Thoracic aorta (tissue), 2 donors: ENCODE results near the gene STAG3. TPM values are rescaled to one million over a fixed set of nuclear protein-coding genes. Genes with fewer than 3 reads are reported as not detected.

Experiments
- ATAC-seq: fragments of 150-250 bp; one replicate; pipeline ENCODE4 v1.8.0; 2017; ENCODE audit warnings: low read depth; ENCODE audit not compliant: insufficient number of reproducible peaks, low FRiP score
- DNase-seq: peaks from one replicate; pipeline ENCODE4 v3.0.0-alpha.2; 2020; ENCODE audit warnings: low spot score
- H3K27ac ChIP-seq, 2 donors: fragments of 200-600 bp; sonication (generic); 1 replicate in 1 of 2; 2 replicates in 1 of 2; pipeline ENCODE4 v1.5.1; 2016; ENCODE audit warnings: mild to moderate bottlenecking in 2 of 2, moderate library complexity in 2 of 2
- H3K27me3 ChIP-seq: fragments of 200-600 bp; sonication (generic); replicated peaks from 2 replicates; pipeline ENCODE4 v1.6.0; 2016; ENCODE audit warnings: mild to moderate bottlenecking; ENCODE audit not compliant: insufficient read depth
- H3K36me3 ChIP-seq: fragments of 200-600 bp; sonication (generic); one replicate; pipeline ENCODE4 v1.5.1; 2016
- H3K4me1 ChIP-seq, 2 donors: fragments of 200-600 bp; sonication (generic); 1 replicate in 1 of 2; 2 replicates in 1 of 2; pipeline versions ENCODE4 v1.5.1 to v1.6.0; 2016; ENCODE audit warnings: low read depth in 2 of 2, mild to moderate bottlenecking in 1 of 2; ENCODE audit not compliant: control insufficient read depth in 1 of 2
- H3K4me3 ChIP-seq: fragments of 200-600 bp; sonication (generic); 2 replicates; pipeline ENCODE4 v1.5.1; 2016; ENCODE audit warnings: mild to moderate bottlenecking
- H3K9me3 ChIP-seq: fragments of 200-600 bp; sonication (generic); 2 replicates; pipeline ENCODE4 v1.5.1; 2016
- total RNA-seq, 2 donors: library from RNA; depleted of rRNA; stranded (reverse); fragments of >200 nt; gene quantifications; one replicate each; pipeline versions ENCODE4 v1.1.0 to v1.2.3, GENCODE V29; 2016
- TF ChIP-seq, protein P1 (sequence below): fragments of 200-600 bp; sonication (generic); IDR thresholded peaks from one replicate; pipeline ENCODE4 v1.5.1; 2019; ENCODE audit warnings: antibody characterized with exemption

Gene STAG3
- total RNA-seq, 2 donors from 2014 or later, result 0.56 to 0.95 TPM

DNA sequence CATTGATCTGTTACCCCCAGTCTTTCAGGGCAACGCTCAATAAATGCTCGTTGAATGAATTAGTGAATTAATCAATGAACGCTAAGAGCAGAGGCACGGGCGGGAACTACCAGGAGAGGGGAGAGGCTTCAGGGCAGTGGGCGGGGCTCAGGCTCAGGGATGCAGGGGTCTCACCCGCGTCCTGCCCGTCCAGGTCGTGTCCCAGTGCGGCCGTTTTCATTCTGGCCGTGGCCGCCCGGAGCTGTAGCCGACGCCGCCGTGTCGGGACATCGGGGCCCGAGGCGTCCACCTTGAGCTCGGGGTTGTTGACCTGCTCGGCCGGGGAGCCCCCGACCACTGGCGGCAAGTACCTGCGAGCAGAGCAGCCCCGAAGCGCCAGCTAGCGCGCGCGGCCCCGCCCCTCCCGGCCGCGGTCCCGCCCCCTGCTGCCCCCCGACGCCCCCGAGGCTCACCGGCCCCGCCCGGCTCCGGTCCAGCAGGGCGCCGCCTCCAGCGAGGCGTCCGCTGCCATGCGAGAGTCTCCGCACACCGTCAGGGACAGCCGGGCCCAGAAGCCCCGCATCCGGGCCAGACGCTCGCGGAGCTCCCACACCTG, 6.5 kb upstream of the STAG3 start:
- TF ChIP-seq, protein P1, sequence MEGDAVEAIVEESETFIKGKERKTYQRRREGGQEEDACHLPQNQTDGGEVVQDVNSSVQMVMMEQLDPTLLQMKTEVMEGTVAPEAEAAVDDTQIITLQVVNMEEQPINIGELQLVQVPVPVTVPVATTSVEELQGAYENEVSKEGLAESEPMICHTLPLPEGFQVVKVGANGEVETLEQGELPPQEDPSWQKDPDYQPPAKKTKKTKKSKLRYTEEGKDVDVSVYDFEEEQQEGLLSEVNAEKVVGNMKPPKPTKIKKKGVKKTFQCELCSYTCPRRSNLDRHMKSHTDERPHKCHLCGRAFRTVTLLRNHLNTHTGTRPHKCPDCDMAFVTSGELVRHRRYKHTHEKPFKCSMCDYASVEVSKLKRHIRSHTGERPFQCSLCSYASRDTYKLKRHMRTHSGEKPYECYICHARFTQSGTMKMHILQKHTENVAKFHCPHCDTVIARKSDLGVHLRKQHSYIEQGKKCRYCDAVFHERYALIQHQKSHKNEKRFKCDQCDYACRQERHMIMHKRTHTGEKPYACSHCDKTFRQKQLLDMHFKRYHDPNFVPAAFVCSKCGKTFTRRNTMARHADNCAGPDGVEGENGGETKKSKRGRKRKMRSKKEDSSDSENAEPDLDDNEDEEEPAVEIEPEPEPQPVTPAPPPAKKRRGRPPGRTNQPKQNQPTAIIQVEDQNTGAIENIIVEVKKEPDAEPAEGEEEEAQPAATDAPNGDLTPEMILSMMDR, result no peak
- no peaks in the 10 kb centered on the region for H3K36me3 ChIP-seq
- DNase-seq, result no peak
- no peak for ATAC-seq
- H3K27ac ChIP-seq, result no peak overlapping the region
- peak overlapping the region; percentile 59 for H3K4me3 ChIP-seq
- peaks cover 10 to 32% of the 10 kb centered on the region in 2 donors for H3K4me1 ChIP-seq
- no peaks in the 10 kb centered on the region for H3K27me3 ChIP-seq
- H3K9me3 ChIP-seq, result no peaks in the 10 kb centered on the region

DNA sequence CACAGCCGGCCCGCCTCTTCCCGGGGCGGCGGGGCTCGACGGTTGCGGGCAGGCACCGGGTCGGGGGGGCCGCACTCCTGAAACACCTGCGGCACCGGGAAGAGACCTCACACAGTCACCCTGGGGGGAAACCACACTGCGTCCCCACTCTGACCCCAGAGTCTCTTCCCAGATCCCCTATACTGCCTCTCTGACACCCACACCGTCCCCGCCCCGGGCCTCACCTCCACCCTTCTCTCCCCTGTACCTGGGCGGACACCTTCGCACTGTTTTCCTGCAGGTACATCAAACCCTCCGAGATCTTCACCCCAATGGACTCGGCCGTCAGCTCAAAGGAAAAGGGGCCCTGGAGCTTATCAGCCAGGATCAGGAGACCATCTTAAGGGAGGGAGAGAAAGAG, 5.9 kb upstream of the STAG3 start:
- TF ChIP-seq, protein P1, result no peak
- DNase-seq (no peak), ATAC-seq (no peak)
- H3K27ac ChIP-seq, result no peak overlapping the region
- no peaks in the 10 kb centered on the region for H3K36me3 ChIP-seq
- H3K9me3 ChIP-seq, result no peaks in the 10 kb centered on the region
- H3K27me3 ChIP-seq, result no peaks in the 10 kb centered on the region
- H3K4me3 ChIP-seq, result peak overlapping the region; percentile 59
- peaks cover 10 to 36% of the 10 kb centered on the region in 2 donors for H3K4me1 ChIP-seq

DNA sequence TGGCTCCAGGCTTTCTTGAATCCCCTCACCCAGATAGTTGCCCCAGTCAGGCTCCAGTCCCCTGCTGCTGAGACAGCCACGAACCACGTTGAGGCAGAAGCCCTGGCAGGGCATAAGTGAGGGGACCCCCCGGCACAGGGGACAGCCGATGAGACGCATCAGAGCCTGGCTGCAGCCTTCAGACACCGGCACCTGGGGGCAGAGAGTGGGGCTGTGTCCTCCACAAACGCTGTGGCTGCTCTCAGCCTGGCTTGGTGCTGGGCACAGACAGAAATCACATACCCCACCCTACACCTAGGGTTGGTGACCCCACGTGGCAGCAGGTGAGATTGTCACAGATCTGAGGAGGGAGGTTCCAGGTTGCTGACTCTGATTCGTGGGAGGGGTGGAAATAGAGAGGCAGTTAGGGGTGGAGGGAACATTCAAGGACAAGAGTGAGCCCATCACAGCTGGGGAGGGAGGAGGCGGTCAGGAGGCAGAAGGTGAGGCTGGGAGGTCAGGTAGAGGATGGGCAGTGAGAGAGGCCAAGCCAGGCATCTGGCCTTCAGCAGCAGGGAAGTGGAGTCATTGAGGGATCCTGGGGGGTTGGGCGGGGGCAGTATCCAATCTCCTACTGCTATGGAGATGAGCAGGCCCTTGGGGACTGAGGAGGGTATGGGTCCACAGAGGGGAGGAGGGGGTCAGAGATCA, 3.8 kb upstream of the STAG3 start:
- ATAC-seq, result no peak
- no peaks in the 10 kb centered on the region for H3K27me3 ChIP-seq
- TF ChIP-seq, protein P1, result no peak
- no peak overlapping the region for H3K4me3 ChIP-seq
- H3K4me1 ChIP-seq, result peaks cover 13 to 31% of the 10 kb centered on the region in 2 donors
- H3K36me3 ChIP-seq, result no peaks in the 10 kb centered on the region
- no peak overlapping the region for H3K27ac ChIP-seq
- DNase-seq, result no peak
- H3K9me3 ChIP-seq, result no peaks in the 10 kb centered on the region

DNA sequence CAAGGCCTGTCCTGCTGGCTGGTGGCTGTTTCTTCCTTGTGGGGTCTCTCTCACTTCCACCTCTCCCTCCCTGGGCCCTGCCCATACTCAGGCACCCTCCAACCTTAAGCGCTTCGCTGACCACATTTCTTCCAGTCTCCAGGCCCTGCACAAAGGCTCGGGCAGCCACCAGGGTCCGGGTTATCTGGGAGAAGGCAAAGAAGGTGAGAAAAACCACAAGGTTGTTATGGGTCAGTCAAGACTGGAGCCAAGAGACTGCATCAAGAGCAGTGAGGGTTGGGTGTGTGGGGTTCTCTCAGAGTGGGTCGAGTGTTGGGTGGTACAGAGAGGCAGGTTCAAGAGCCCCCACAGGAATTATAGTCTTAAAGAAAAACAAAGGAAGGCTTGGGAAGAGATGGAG, 3.1 kb upstream of the STAG3 start:
- no peak for DNase-seq
- Histone ChIP-seq H3K36me3 (no peaks in the 10 kb centered on the region), H3K27me3 (no peaks in the 10 kb centered on the region), H3K4me1 (peaks cover 11 to 27% of the 10 kb centered on the region in 2 donors), H3K4me3 (no peak overlapping the region), H3K9me3 (no peaks in the 10 kb centered on the region), H3K27ac (no peak overlapping the region)
- no peak for ATAC-seq
- TF ChIP-seq, protein P1, result no peak

DNA sequence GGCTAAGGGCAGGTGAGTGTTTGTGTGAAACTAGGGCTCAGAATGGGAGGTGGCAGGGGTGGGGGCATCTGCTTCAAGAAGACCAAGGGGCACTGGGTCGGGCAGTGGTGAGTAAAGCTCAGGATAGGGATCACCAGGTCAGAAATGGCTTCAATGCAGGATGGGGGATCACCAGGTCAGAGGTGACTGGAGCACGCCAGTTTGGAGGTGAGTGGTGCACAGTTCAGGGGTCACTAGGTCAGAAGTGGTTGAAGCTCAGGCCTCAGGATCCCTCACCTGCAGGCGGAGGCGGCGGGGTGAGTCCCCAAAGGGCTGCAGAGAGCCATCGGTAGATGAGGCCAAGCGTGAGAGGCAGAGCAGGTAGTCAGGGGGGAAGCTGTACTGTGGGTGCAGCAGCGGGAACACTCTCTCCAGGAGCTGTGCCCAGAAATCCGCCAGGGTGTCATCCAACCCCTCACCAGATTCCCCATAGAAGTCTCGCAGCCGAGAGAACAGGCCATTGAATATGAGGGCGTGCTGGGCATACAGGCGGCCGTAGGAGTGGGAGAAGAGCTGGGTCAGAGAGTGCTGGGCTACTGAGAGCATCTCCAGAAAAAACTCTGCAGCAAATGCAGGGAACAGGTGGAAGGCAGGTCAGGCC, 2.3 kb upstream of the STAG3 start:
- ATAC-seq (no peak), DNase-seq (no peak)
- no peak overlapping the region for H3K4me3 ChIP-seq
- H3K27me3 ChIP-seq, result no peaks in the 10 kb centered on the region
- no peaks in the 10 kb centered on the region for H3K9me3 ChIP-seq
- H3K27ac ChIP-seq, result no peak overlapping the region
- H3K4me1 ChIP-seq, result peaks cover 11 to 27% of the 10 kb centered on the region in 2 donors
- TF ChIP-seq, protein P1, result no peak
- no peaks in the 10 kb centered on the region for H3K36me3 ChIP-seq
